WTC11 (cell line): Measurements from ENCODE around the gene POLR2L. TPM values are rescaled to one million over a fixed set of nuclear protein-coding genes. Genes with fewer than 3 reads are reported as not detected.

Experiments used
- ATAC-seq: fragments of 200-7000 bp; cut with Tn5 transposase; 2 replicates; pipeline ENCODE4 v1.10.0; 2021; ENCODE audit warnings: mild to moderate bottlenecking, moderate library complexity
- CTCF ChIA-PET: fragments of 300-600 bp; sonication (Branson Sonifier 250); formaldehyde crosslinking; loops from one replicate; lab custom pipeline; 2021; ENCODE audit warnings: antibody characterized with exemption; lab: Charles Lee
- POLR2A ChIA-PET: fragments of 350-600 bp; sonication (Branson Sonifier 250); formaldehyde crosslinking; loops from one replicate; lab custom pipeline; 2021; ENCODE audit warnings: antibody characterized with exemption; lab: Charles Lee
- DNase-seq: peaks from one replicate; pipeline ENCODE4 v3.0.0; 2021; ENCODE audit warnings: low spot score
- H3K27ac Mint-ChIP-seq: 2 replicates; pipeline ENCODE4 v1.8.0; 2021; ENCODE audit warnings: mixed read lengths
- H3K27me3 Mint-ChIP-seq: 2 replicates; pipeline ENCODE4 v1.8.0; 2021; ENCODE audit warnings: low read depth, mild to moderate bottlenecking, moderate library complexity, mixed read lengths
- H3K36me3 Mint-ChIP-seq: 2 replicates; pipeline ENCODE4 v1.8.0; 2021; ENCODE audit warnings: mixed read lengths
- H3K4me1 Mint-ChIP-seq: 2 replicates; pipeline ENCODE4 v1.8.0; 2022; ENCODE audit warnings: mixed read lengths
- H3K4me3 Mint-ChIP-seq: 2 replicates; pipeline ENCODE4 v1.8.0; 2021; ENCODE audit warnings: mild to moderate bottlenecking, moderate library complexity, mixed read lengths
- H3K9me3 Mint-ChIP-seq: 2 replicates; pipeline ENCODE4 v1.8.0; 2021; ENCODE audit warnings: mixed read lengths
- CBFB ChIP-seq: sonication (generic); formaldehyde crosslinking; IDR thresholded peaks from 2 replicates; pipeline ENCODE4 v1.8.1; 2022; ENCODE audit warnings: mild to moderate bottlenecking, low read depth, missing genetic modification reagents
- CTCF ChIP-seq: fragments of 200-600 bp; IDR thresholded peaks from 2 replicates; pipeline ENCODE4 v1.8.0; 2022; ENCODE audit warnings: antibody characterized with exemption
- GABPB1 ChIP-seq: sonication (generic); formaldehyde crosslinking; IDR thresholded peaks from 2 replicates; pipeline ENCODE4 v1.8.1; 2023; ENCODE audit warnings: mild to moderate bottlenecking, missing genetic modification reagents
- GTF2I ChIP-seq: fragments of 250-450 bp; sonication (Bioruptor Pico); conservative IDR thresholded peaks from 2 replicates; pipeline ENCODE4 v1.4.0; 2021; ENCODE audit warnings: mild to moderate bottlenecking
- JAZF1 ChIP-seq: fragments of 250-450 bp; sonication (Bioruptor Pico); IDR thresholded peaks from 2 replicates; pipeline ENCODE4 v1.9.0; 2021; ENCODE audit warnings: moderate library complexity, mild to moderate bottlenecking, inconsistent platforms
- NFYB ChIP-seq: sonication (generic); formaldehyde crosslinking; conservative IDR thresholded peaks from 2 replicates; pipeline ENCODE4 v1.8.0; 2022; ENCODE audit warnings: low read depth, missing genetic modification reagents
- NR1H2 ChIP-seq: sonication (generic); formaldehyde crosslinking; IDR thresholded peaks from 2 replicates; pipeline ENCODE4 v1.9.0; 2021; ENCODE audit warnings: mild to moderate bottlenecking, moderate library complexity, missing genetic modification reagents
- NR3C1 ChIP-seq: sonication (generic); formaldehyde crosslinking; conservative IDR thresholded peaks from 2 replicates; pipeline ENCODE4 v1.8.1; 2023; ENCODE audit warnings: low read depth, mild to moderate bottlenecking, missing genetic modification reagents
- SOX15 ChIP-seq: fragments of 250-450 bp; sonication (Bioruptor Pico); IDR thresholded peaks from 2 replicates; pipeline ENCODE4 v1.9.0; 2021; ENCODE audit warnings: mild to moderate bottlenecking
- TEAD1 ChIP-seq: sonication (generic); formaldehyde crosslinking; IDR thresholded peaks from 2 replicates; pipeline ENCODE4 v1.8.0; 2022; ENCODE audit warnings: mild to moderate bottlenecking, missing genetic modification reagents
- TEAD4 ChIP-seq: sonication (generic); formaldehyde crosslinking; IDR thresholded peaks from 2 replicates; pipeline ENCODE4 v1.8.0; 2022; ENCODE audit warnings: mild to moderate bottlenecking, missing genetic modification reagents
- ZNF219 ChIP-seq: sonication (generic); formaldehyde crosslinking; IDR thresholded peaks from 2 replicates; pipeline ENCODE4 v1.8.0; 2023; ENCODE audit warnings: missing genetic modification reagents, mild to moderate bottlenecking, borderline replicate concordance
- ZNF232 ChIP-seq: sonication (generic); formaldehyde crosslinking; IDR thresholded peaks from 2 replicates; pipeline ENCODE4 v1.8.0; 2022; ENCODE audit warnings: mild to moderate bottlenecking, missing genetic modification reagents
- ZNF317 ChIP-seq: sonication (generic); formaldehyde crosslinking; IDR thresholded peaks from 2 replicates; pipeline ENCODE4 v1.8.1; 2023; ENCODE audit warnings: low read depth, mild to moderate bottlenecking, moderate library complexity, missing genetic modification reagents, borderline replicate concordance
- ZNF416 ChIP-seq: fragments of 250-450 bp; sonication (Bioruptor Pico); IDR thresholded peaks from 2 replicates; pipeline ENCODE4 v1.9.0; 2021; ENCODE audit warnings: mild to moderate bottlenecking, inconsistent platforms
- ZNF423 ChIP-seq: fragments of 250-450 bp; sonication (Bioruptor Pico); IDR thresholded peaks from 2 replicates; pipeline ENCODE4 v2.1.2; 2022; ENCODE audit warnings: mild to moderate bottlenecking, moderate library complexity
- ZNF671 ChIP-seq: fragments of 250-450 bp; sonication (Bioruptor Pico); IDR thresholded peaks from 2 replicates; pipeline ENCODE4 v1.8.0; 2021; ENCODE audit warnings: mild to moderate bottlenecking
- total RNA-seq: library from RNA; stranded (reverse); gene quantifications from 3 replicates; pipeline ENCODE4 v1.2.3, GENCODE V29; 2021
- TF ChIP-seq, protein P1 (sequence below): sonication (generic); formaldehyde crosslinking; IDR thresholded peaks from 2 replicates; pipeline ENCODE4 v1.8.0; 2023; ENCODE audit warnings: missing genetic modification reagents, mild to moderate bottlenecking, borderline replicate concordance
- TF ChIP-seq, protein P2 (sequence below): sonication (generic); formaldehyde crosslinking; IDR thresholded peaks from 2 replicates; pipeline ENCODE4 v1.8.1; 2022; ENCODE audit warnings: missing genetic modification reagents, borderline replicate concordance
- TF ChIP-seq, protein P3 (sequence below): sonication (generic); formaldehyde crosslinking; IDR thresholded peaks from 2 replicates; pipeline ENCODE4 v1.8.1; 2023; ENCODE audit warnings: mild to moderate bottlenecking, missing genetic modification reagents
- TF ChIP-seq, protein P4 (sequence below): sonication (generic); formaldehyde crosslinking; IDR thresholded peaks from 2 replicates; pipeline ENCODE4 v1.8.1; 2023; ENCODE audit warnings: mild to moderate bottlenecking, missing genetic modification reagents, moderate library complexity

POLR2L gene
- total RNA-seq, 1 experiment from 2014 or later = 152 TPM

DNA sequence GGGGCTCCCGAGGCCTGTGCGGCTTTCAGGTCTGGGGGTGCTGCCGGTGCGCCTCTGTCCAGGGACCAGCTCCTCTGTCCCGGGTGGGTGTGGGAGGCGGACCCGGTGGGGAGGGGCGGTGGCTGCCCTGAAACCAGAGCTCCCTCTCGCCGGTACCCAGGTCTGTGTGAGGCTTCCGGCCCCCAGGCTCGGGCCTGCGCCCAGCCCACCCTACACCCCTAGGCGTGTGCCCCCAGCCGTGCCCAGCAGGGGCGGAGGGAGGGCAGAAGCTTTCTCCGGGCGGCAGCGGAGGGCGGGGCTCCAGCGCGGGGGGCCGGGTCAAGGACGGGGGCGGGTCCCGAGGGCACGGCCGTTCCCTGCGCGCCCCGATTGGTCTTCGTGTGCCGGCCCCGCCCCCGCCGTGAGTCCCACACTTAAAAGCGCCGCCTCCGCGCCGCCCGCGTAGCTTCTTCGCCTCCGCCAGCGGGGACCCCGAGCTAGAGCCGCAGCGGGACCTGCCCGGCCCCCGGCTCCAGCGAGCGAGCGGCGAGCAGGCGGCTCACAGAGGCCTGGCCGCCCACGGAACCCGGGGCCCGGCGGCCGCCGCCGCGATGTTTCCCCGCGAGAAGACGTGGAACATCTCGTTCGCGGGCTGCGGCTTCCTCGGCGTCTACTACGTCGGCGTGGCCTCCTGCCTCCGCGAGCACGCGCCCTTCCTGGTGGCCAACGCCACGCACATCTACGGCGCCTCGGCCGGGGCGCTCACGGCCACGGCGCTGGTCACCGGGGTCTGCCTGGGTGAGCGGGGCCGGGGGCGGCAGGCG, 23.0 kb downstream of the POLR2L start (continued):
- TF ChIP-seq, protein P1, sequence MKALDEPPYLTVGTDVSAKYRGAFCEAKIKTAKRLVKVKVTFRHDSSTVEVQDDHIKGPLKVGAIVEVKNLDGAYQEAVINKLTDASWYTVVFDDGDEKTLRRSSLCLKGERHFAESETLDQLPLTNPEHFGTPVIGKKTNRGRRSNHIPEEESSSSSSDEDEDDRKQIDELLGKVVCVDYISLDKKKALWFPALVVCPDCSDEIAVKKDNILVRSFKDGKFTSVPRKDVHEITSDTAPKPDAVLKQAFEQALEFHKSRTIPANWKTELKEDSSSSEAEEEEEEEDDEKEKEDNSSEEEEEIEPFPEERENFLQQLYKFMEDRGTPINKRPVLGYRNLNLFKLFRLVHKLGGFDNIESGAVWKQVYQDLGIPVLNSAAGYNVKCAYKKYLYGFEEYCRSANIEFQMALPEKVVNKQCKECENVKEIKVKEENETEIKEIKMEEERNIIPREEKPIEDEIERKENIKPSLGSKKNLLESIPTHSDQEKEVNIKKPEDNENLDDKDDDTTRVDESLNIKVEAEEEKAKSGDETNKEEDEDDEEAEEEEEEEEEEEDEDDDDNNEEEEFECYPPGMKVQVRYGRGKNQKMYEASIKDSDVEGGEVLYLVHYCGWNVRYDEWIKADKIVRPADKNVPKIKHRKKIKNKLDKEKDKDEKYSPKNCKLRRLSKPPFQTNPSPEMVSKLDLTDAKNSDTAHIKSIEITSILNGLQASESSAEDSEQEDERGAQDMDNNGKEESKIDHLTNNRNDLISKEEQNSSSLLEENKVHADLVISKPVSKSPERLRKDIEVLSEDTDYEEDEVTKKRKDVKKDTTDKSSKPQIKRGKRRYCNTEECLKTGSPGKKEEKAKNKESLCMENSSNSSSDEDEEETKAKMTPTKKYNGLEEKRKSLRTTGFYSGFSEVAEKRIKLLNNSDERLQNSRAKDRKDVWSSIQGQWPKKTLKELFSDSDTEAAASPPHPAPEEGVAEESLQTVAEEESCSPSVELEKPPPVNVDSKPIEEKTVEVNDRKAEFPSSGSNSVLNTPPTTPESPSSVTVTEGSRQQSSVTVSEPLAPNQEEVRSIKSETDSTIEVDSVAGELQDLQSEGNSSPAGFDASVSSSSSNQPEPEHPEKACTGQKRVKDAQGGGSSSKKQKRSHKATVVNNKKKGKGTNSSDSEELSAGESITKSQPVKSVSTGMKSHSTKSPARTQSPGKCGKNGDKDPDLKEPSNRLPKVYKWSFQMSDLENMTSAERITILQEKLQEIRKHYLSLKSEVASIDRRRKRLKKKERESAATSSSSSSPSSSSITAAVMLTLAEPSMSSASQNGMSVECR = 0 out of 2 replicates have a peak, but pooled peaks have one; percentile 23
- TF ChIP-seq TEAD1 (CRISPR knock-in tag) (0 out of 2 replicates have a peak, but pooled peaks have one; percentile 24), ZNF416 (CRISPR knock-in tag) (0 out of 2 replicates have a peak, but pooled peaks have one; percentile 17)
- TF ChIP-seq, all 79 proteins: peak for 17

- H3K27ac Mint-ChIP-seq = no peak within 1 kb of the TSS
Observed at GRCh38 chr11:818396-819128, 23.8 kb downstream of the POLR2L start, which contains the start of gene PNPLA2. Gene PNPLA2, plus strand, starts transcription at chr11:818914. Its CDS starts 805 bp downstream, at chr11:819719.

More at GRCh38 chr11:818396-819128, 23.8 kb downstream of the POLR2L start, which contains the start of gene PNPLA2:
- TF ChIP-seq NR1H2 = no peak
- TF ChIP-seq ZNF232 (CRISPR knock-in tag) = no peak
- no peak for TF ChIP-seq GABPB1 (CRISPR knock-in tag)
- no peak for TF ChIP-seq CBFB (CRISPR knock-in tag)
- TF ChIP-seq NFYB (CRISPR knock-in tag) = no peak
- TF ChIP-seq, protein P2, sequence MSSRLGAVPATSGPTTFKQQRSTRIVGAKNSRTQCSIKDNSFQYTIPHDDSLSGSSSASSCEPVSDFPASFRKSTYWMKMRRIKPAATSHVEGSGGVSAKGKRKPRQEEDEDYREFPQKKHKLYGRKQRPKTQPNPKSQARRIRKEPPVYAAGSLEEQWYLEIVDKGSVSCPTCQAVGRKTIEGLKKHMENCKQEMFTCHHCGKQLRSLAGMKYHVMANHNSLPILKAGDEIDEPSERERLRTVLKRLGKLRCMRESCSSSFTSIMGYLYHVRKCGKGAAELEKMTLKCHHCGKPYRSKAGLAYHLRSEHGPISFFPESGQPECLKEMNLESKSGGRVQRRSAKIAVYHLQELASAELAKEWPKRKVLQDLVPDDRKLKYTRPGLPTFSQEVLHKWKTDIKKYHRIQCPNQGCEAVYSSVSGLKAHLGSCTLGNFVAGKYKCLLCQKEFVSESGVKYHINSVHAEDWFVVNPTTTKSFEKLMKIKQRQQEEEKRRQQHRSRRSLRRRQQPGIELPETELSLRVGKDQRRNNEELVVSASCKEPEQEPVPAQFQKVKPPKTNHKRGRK = no peak
- no peak for TF ChIP-seq GTF2I (CRISPR knock-in tag)
- no peak for TF ChIP-seq SOX15
- TF ChIP-seq ZNF219 = no peak
- no peak for TF ChIP-seq ZNF671 (CRISPR knock-in tag)
- TF ChIP-seq, protein P3, sequence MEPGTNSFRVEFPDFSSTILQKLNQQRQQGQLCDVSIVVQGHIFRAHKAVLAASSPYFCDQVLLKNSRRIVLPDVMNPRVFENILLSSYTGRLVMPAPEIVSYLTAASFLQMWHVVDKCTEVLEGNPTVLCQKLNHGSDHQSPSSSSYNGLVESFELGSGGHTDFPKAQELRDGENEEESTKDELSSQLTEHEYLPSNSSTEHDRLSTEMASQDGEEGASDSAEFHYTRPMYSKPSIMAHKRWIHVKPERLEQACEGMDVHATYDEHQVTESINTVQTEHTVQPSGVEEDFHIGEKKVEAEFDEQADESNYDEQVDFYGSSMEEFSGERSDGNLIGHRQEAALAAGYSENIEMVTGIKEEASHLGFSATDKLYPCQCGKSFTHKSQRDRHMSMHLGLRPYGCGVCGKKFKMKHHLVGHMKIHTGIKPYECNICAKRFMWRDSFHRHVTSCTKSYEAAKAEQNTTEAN (CRISPR knock-in tag) = no peak
- TF ChIP-seq, protein P4, sequence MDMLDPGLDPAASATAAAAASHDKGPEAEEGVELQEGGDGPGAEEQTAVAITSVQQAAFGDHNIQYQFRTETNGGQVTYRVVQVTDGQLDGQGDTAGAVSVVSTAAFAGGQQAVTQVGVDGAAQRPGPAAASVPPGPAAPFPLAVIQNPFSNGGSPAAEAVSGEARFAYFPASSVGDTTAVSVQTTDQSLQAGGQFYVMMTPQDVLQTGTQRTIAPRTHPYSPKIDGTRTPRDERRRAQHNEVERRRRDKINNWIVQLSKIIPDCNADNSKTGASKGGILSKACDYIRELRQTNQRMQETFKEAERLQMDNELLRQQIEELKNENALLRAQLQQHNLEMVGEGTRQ = no peak
- no peak for TF ChIP-seq NR3C1 (CRISPR knock-in tag)
- TF ChIP-seq ZNF423 = no peak
- no peak for TF ChIP-seq TEAD1 (CRISPR knock-in tag)
- no peak for TF ChIP-seq TEAD4
- TF ChIP-seq CTCF = no peak
- no peak for TF ChIP-seq JAZF1 (CRISPR knock-in tag)
- no peak for TF ChIP-seq ZNF317 (CRISPR knock-in tag)
- peak; percentile 2 for ATAC-seq
- Mint-ChIP-seq H3K36me3 (no peaks in the 10 kb centered on the region), H3K27me3 (no peaks in the 10 kb centered on the region), H3K4me3 (peak within 1 kb of the TSS; percentile 72), H3K9me3 (no peaks in the 10 kb centered on the region), H3K4me1 (peaks cover 5% of the 10 kb centered on the region)
- DNase-seq = peak; percentile 36
- CTCF ChIA-PET = interaction anchor here (1.0 to 2.7 kb wide), 10 partner anchors 10 to 243 kb away, joined by 3 to 26 read pairs (median 4); partner anchors contain the start of genes AP2A2 and CRACR2B
- POLR2A ChIA-PET = interaction anchor here (1.1 to 3.4 kb wide), 6 partner anchors 10 to 29 kb away, joined by 3 to 38 read pairs (median 8); partner anchors contain the start of genes CD151, CEND1, CRACR2B and RPLP2
